ENCODE data around the gene TMEM170B. TPM values are rescaled to one million over a fixed set of nuclear protein-coding genes. Genes with fewer than 3 reads are reported as not detected.

Gene TMEM170B, protein sequence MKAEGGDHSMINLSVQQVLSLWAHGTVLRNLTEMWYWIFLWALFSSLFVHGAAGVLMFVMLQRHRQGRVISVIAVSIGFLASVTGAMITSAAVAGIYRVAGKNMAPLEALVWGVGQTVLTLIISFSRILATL
- total RNA-seq (2014; rRNA removed): 0.77 and 1.3 TPM in 2 replicates
- 0.67 TPM for polyA plus RNA-seq (2012)

DNA sequence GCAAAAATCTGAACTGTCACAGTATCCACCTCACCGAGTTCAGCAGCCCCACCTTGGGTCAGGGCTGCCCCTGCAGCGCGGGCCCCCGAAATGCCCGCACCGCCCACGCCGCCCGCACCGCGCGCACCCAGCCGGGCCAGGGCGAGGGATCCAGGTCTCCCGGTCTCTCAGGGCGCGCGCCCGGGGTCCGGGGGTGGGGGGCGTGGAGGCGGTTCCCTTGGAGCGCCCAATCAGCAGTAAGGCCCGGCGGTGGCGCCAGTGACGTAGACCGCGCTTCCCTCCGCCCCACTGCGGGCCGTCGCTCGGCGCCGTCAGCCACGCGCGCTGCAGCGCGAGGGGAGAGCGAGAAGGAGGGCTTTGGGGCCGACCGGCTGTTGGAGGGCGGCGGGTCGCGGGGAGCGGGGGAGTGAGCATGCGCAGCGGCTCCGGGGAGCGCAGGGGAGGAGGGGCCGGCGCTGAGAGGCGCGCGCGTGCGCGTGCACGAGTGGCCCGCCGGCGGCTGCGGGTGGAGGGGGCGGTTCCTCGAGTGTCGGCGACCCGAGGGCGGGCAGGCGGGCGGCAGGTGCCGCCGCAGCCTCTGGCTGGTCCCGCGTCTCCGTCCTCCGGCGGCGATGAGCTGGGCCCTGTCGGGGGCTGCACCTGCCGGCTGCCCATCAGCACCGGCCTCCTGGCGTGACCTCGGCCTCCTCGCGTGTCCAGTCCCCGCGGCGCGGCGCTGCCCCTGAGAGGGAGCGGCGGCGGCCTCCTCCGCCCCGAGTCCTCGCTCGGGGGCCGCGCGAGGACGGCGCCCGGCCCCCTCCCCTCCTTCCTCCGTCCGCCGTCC lies at the start of gene TMEM170B:
TMEM170B (plus strand) TSS at position 521 of the 823 bp plus-strand sequence. CDS start 529 bp downstream, outside the sequence.
- peak; percentile 89 for DNase-seq (ENCODE audit: low read depth)

DNA sequence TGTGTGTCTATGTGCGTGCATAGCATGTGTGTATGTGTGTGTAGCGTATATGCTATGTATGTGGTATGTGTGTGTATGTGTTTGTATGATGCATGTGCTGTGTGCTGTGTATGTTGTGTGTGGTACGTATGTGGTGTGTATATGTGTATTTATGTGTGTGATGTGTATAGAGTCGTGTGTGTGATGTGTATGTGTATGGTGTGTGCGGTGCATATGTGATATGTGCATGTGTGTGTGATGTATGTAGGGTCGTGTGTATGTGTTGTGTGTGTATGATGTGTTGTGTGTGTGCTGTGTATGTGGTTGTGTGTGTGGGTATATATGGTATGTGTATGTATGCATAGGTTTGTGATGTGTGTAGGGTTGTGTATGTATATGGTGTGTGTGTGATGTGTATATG lies 46.6 kb upstream of the TMEM170B start:
- no peak for DNase-seq (ENCODE audit: low read depth)

GRCh38 chr6:11491596-11492463 lies 45.7 kb upstream of the TMEM170B start:
- no peak for DNase-seq (ENCODE audit: low read depth)

GRCh38 chr6:11492464-11493290 lies 44.9 kb upstream of the TMEM170B start:
- DNase-seq (ENCODE audit: low read depth): no peak

DNA sequence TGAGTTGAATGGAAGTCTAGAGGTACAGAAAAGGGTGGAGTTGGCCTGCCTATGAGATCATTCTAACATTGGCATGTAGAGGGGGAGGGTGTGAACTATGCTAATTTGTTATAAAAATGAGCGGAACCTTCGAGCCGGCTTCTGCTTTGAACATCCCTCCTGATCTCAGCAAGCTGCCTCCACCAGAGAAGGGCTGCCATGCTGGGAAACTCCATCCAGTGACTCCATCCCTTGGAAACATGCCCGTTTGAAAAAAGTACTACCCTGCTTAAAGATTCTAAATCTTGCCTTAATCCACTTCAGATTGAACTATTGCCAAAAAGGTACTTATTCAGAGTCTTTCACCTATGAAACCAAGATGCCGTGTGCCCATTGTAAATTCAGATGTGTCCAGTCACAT lies 43.6 kb upstream of the TMEM170B start:
- no peak for DNase-seq (ENCODE audit: low read depth)

DNA sequence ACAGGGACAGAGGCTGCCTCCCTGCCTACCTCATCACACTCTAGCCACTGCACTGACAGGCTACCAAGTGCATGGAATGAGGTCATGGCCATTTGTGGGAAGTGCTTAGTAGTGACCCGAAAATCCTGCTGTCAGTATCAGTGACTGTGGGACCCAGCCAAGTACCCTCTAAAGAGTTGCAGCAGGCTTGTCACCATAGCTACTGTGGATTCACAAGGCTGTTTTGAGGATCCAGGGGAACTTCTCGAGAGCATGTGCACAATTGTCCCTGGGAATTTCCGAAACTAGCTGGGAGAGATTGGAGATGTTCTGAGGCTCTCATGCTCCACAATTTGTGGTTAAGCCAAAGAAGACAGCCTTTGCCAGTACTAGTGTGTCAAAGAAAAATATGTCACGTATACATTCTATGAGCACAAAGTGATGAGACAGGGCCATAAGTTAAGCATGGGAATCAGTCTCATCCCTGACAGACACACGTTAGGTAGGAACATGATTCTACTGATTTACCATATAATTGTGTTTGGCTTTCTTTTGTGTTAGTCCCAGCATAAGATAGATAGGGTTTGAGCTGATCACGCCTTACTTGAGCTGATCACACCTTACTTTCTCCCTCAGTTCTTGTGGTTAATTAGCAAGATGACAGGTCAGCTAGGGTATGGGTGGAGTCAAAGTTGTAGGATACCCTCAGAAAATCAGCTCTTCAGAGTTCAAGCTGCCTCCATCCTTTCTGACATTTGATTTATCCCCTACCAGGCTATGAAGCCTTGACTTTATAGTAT lies 42.6 kb upstream of the TMEM170B start:
- DNase-seq (ENCODE audit: low read depth): no peak

GRCh38 chr6:11495565-11496145 lies 41.9 kb upstream of the TMEM170B start:
- no peak for DNase-seq (ENCODE audit: low read depth)

DNA sequence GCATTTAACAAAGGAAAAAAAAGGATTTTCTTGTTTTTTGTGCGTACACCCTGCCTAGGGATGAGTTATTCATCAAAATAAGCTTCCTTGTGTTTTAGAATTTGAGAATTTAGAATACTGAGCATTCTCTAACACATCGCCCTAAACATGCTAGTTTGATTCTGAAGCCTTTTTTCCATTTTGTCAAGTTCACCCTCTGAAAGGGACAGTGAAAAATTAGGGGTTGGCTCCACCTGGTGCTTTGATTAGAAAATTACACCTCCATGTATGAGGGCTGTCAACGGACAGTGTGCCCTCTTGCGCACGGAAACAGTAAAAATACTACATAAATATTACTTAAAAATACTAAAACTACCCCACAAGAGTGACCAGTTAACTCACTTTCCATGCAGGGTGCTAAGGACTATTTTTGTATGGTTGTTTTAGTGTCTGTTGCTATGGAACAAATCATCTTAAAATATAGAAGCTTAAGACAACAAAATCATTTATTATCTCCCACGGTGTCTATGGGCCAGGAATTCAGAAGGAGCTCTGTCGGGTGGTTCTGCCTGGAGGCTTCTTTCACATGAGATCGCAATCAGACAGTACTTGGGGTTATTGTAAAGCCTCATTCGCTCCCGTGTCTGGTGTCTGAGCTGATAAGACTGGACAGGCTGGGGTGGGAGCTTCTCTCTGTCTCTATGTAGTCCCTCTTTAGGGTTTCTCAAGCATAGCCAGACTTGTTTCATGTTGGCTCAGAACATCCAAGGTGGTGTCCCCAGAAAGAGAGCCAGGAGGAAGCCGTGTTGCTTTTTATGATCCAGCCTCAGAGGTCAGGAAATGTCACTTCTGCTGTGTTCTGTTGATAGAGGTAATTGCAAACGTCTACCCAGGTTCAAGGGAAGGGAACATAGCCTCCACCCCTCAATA lies 41.1 kb upstream of the TMEM170B start:
- peak; percentile 76 for DNase-seq (ENCODE audit: low read depth)

- no peak for DNase-seq (ENCODE audit: low read depth)
Observed at GRCh38 chr6:11497107-11497506, 40.4 kb upstream of the TMEM170B start.

DNA sequence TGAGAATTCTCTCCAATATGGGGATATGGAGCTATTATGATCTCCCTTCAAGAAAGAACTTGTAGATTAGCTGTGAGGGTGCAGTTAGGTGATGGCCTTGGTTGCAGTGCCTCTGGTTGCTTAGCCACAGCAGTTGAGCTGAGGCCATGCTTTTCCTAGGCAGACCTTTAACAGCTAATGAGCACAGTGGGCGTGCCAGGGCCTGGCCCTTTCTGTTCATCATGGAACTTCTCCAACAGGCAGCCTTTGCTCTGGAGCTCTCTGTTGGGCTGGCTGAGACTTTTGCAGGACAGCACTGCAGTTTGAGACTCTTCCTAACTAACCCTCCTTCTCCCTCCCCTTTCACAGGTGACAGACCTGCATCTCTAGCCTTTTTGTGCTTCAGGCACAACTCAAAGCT lies 39.7 kb upstream of the TMEM170B start:
- no peak for DNase-seq (ENCODE audit: low read depth)

- DNase-seq (ENCODE audit: low read depth): peak; percentile 23
Observed at GRCh38 chr6:11500008-11500407, 37.5 kb upstream of the TMEM170B start.

DNA sequence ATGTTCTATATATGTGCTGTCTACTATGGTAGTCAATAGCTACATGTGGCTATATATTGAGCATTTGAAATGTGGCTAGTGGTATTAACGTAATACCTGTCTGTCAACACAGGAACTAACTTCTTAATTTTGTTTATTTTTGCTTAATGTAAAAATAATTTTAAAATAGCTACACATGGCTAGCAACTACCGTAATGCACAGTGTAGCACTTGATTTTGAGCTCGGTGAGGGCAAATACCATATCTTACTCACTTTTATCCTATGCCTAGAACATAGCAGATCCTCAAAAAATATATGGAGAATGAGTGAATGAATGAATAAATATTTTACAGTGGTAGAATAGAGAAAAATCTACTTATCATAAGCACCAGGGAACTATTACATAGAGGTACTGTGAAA lies 28.1 kb upstream of the TMEM170B start:
- no peak for DNase-seq (ENCODE audit: low read depth)

DNA sequence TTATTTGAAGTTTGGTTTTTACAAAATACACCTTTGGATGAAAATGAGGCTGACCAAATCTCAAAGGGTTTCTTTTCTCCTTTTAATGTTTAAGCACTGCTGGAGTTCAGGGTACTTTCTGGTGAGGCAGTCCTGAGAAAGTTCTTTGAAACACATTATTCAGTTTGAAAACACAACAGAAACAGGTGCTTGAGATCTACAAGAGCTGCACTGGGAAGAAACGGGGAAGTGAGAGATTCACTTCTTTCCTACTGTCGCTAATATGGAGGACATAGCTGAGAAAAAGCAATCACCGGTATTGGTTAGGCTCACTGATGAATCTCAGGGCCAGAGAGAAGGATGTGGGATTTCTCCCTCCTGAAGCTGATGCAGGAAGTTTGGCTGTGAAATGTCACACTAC lies 22.9 kb upstream of the TMEM170B start:
- DNase-seq (ENCODE audit: low read depth): no peak

GRCh38 chr6:11515763-11516162 lies 21.8 kb upstream of the TMEM170B start:
- no peak for DNase-seq (ENCODE audit: low read depth)

DNA sequence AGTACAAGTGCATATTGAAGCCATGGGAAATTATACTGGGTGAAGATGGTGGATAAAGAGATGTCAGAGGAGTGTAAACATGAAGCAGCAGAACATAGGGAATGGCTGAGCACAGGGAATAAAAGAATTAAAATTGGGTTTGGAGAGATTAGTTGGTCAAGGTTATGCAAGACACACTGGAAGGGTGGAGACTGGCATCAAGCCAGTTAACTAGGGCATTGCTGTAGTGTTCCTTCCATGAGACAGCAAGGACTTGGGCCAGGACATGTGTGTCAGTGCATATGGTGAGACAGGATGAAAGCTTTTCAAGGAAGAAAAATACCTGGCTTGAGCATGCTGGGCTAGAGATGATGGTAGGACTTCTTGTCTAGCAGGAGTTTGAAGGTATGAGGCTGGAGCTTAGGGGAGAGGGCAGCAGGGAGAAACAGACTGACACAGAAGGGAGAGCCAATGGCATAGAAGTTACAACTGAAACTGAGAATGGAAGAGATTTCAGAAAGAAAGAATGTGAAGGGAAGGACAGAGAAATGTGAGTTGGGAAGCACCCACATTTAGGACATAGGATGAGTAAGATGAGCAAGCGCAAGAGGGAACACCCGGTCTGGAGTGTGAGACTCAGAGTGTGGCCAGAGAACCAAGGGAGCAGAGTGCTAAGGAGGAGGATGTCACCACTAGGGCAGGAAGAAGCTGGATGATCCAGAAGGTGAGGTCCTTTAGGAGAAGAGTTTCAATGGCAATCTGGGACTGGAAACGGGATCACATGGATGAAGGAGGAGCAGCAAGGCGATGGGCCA lies 14.5 kb upstream of the TMEM170B start:
- peak; percentile 24 for DNase-seq (ENCODE audit: low read depth)

- peak; percentile 68 for DNase-seq (ENCODE audit: low read depth)
Observed at GRCh38 chr6:11525468-11526155, 11.9 kb upstream of the TMEM170B start.

- no peak for DNase-seq (ENCODE audit: low read depth)
Observed at GRCh38 chr6:11526156-11526505, 11.4 kb upstream of the TMEM170B start.
